HG02852 (cell line): ENCODE measurements around the gene PZP.

Experiments
- ATAC-seq: cut with Tn5 transposase; IDR thresholded peaks from one replicate; pipeline ENCODE4 v1.9.1; 2021; ENCODE audit warnings: mild to moderate bottlenecking, moderate library complexity; ENCODE audit not compliant: unreplicated experiment

The PZP gene

DNA sequence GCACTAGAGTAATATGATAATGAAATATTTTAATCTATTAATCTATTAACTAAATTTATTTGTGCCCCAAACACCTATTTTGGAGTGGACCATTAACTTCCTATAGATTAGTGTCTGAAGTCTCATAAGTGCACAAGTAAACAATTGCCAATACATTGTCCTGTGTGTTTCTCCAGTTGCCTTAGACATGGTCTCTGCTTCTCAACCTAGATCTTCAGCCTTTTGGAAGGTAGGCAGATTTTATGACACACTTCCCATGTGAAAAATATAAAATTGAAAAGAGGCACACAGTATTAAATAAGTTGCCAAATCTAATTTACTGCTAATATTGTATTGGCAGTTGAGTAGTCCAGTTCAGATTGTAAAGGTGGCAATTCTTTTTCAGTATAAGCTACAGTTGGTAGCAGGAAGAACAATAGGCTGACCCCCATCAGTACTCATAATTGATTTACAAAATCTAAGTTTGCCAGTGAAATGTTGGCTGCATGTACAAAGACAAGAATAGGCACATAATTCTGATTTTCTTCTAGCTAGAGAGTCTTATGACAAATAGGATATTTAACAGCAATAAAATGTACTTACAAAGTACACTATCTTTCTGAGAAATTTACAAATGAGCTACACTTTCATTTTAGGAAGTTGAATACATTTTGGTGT lies 103.3 kb downstream of the PZP start:
- ATAC-seq, result no peak

DNA sequence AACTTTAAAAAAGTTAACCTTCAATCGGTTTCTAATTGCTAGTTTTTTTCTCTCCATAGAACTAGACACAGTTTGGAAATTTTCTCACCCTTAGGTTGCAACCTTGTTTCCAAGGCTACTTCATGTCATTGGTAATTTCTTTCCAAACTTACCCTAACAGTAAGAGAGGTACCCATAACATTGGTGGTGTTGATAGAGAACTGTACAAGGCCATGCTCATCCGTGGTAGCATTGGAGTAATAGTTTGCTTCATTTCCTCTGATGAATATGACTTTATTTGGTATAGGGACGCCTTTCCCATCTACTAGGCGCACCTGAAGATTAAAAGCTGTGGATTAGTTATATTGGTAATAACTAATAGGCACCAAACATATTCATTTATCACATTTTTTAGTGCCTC lies 104.1 kb downstream of the PZP start:
- no peak for ATAC-seq

DNA sequence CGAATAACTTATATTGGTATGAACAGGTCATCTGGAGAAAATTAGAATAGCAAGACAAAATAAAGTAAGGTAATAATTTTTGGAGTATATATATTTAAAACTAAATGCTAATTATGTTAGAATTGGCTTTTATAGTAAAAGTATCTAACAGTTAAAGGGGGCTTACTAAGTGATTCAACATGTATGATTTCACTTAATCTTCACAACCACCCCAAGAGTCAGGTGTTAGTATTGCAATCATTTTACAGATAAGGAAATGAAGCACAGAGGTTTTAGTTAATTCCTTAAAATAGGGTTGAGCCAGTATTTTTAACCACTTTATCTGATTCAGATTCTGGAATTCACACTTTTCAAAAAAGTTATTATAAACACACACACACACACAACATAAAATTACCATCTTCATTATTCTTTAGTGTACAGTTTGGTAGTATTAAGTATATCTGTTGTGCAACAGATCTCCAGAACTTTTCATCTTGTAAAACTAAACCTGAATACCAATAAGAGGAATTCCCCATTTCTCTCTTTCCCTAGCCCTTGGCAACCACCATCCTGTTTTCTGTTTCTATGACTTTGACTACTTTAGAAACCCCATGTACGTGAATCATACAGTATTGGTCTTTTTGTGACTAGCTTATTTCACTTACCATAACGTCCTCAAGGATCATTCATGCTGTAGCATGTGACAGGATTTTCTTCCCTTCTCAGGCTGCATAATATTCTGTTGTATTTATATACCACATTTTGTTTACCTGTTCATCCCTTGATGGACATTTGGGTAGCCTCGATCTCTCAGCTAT lies 104.9 kb downstream of the PZP start:
- ATAC-seq, result no peak

DNA sequence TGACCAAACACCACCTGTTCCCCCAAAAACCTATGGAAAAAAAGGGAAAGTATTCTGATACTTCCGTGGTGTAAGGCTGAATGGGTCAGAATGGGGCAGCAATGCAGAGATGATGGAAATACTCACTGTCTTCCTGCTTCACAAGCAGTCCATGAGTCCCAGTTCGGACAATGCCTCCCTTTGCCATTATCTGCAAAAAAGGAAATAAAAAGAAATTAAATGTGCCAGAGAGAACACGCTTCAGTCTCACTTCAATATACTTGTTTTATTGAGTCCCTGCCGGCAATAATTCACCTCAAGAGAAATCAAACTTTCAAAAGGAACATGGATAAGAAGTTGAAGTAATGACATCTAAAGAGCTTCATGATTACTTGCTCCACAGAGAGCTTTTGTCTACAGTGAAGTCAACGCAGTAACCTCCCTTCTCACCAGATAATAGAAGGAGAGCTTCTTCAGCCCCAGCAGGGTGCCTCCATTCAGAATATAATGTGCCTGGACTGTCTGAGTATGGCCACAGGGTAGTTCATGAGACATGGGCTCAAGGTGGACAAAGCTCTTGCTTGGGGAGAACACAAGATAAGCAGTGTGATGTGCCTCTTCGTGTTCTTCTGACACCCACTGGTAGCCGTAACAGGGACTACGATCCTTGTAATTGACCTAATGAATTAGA lies 107.0 kb downstream of the PZP start:
- no peak for ATAC-seq

DNA sequence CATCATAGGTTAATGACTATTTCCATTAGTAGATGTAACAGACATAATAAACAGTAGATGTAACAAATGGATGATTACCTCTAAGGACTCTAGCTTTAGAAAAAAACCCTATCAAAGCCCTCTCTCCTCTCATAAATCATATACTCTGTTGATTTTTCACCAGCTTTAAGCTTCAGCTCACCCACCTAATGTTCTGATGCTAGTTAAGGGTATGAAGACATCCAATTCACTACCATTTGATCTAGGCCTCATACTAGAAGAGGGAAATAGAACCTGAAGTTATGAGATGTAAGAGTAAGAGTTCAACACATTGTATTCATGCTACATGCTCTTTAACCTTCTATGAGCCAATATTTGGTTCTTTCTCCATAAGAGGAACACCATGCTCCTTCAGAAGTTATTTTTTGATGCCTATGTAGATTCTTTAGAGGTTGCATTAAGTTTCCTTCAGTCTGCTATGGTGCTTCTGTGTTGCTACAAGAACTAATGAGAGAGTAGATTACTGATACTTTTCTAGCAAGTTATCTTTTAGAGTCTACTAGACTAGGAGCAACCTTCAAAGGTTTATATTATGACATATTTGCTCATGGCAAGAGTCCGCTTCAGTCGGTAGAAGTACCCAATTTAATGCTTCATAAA lies 108.5 kb downstream of the PZP start:
- no peak for ATAC-seq
